ENCODE results near the gene SBF2.
"Not testable (repeated sequence)": the region's sequence is repeated elsewhere in the genome, so short reads cannot be mapped to it uniquely, and the experiment has no call there.

SBF2 gene

GRCh38 chr11:10108915-10109680 is 184.9 kb downstream of the SBF2 start:
- DNase-seq = no peak

DNA sequence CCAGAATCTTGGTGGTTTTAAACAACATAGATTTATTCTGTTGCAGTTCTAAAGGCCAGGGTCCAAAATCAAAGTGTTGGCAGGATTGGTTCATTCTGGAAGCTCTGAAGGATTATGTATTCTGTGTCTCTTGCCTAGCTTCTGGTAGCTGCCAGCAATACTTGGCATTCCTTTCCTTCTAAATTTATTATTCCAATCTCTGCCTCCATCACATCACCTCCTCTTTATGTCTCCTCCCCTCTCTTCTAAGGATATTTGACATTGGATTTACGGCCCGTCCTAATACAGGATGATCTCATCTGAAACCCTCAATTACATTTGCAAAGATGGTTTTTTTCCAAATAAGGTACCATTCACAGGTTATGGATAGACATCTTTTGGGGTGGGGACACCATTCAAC is 186.5 kb downstream of the SBF2 start:
- DNase-seq = no peak

DNA sequence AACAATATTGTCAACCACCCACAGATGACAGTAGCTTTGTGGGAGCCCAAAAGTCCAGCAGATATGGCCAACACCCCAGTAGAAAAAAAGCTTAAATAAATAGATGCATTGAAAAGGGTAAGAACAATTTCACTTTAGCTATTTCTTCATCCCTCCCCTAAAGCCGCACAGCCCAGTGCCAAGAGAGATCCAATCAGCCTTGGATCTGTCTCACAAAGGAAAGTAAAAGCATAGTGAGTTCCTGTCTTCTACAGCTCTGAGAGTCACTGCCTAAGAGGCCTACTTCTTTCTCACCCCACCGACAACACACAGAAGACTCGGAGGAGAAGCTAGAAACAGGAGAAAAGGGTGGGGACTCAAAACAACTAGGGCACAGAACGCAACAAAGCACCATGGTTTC is 196.4 kb downstream of the SBF2 start:
- no peak for DNase-seq

DNA sequence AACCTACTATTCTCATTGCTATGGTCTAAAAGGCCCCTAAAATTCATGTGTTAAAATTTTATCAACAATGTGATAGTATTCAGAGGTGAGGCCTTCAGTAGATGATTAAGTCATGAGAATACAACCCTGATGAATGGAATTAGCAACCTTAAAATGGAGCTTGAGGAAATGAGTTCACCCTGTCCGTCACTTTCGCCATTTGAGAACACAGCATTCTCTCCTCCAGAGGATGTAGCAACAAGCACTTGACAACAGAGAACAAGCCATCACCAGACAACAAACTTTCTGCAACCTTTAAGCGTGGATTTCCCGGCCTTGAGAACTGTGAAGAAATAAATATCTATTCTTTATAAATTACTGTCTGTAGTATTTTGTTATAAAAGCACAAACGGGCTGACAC is 197.0 kb downstream of the SBF2 start:
- no peak for DNase-seq

DNA sequence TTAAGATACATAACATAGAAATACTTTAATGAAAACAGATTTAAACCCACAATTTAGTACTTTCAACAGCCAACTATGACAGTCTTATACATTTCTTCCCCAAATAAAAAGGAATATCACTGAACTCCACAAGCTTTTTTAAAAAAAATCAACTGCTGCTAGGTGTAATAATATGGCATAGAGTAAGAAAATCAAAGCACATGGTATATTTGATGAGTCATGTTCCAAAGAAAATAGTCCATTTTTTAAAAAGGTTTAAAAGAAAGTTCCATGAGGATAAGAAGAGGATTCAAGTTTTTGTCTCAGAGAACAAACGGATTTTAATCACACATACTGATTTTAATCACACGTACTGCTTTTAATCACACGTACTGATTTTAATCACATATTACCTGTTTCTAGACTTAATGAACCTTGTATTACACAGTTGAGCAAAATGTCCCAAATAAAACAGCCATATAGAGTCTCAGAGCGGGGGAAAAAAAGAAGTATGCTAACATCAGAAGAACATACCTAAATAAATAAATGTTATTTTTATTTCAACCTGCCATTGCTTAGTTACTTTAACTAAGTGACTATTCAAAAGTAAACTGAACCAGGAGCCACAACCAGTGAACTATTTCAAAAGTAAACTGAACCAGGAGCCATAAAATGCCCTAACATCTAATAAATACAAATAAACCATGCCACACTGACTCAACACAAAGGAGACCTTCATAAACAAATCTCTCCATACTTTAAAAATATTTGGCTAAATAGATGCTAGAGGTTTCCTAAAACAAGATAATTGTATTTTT is 198.4 kb downstream of the SBF2 start:
- no peak for DNase-seq

DNA sequence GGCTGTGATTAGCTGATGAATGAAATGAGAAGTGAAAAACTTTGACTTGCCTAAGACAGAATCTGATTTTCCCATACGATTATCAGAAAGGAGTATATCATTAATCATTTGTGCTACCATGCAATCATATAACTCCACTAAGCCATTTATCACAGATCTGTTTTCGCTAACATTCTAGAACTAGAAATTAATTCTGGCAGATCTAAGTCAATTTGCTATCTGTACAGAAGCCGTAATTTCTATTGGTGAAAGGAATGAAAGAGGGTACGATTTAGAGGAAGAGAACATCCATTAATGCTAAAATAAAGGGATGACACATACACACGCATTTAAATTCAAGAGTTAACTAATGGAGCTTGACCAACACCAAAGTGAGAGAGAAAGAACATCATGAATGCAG is 201.6 kb downstream of the SBF2 start:
- DNase-seq = no peak

DNA sequence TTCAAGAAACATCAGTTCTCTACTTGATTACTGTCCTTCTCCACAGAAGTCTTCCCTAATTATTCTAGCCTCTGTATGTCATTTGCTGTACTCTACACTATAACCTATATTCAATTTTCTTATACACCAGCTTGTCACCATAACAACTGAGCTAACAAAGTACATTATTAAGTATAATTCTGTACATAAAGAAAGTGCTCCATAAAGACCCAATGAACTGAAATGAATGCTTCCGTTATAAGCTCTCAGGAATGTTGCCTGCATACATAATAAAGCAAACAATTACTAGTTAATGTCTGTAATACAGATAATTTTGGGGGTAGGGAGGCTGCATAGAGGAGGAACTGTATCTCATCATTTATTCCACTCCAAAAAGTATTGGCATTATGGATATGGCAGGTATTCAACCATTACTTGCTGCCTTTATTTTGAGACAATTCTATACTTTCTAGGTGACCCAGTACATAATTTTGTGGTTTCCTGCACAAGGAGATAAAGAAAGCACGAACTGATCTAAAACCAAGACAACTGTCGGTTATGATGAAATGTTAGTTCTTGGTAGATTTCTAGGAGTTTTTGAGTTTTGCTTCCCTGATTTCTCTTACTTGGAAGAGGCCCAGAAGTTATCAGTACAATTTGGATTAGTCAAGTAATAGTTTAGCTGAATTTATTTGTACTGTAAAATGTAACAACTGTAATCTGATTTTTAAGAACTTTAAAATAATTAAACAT is 202.5 kb downstream of the SBF2 start:
- DNase-seq = no peak

DNA sequence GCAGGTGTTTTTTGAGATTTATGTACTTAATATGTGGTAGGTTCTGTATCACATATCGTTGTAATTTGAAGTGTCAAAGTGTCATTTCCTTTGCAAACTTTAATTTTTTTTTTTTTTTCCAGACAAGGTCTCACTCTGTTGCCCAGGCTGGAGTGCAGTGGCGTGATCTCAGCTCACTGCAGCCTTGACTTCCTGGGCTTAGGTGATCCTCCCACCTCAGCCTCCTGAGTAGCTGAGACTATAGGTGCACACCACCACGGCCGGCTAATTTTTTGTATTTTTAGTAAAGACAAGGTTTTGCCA is 206.1 kb downstream of the SBF2 start:
- not testable (repeated sequence) for DNase-seq

DNA sequence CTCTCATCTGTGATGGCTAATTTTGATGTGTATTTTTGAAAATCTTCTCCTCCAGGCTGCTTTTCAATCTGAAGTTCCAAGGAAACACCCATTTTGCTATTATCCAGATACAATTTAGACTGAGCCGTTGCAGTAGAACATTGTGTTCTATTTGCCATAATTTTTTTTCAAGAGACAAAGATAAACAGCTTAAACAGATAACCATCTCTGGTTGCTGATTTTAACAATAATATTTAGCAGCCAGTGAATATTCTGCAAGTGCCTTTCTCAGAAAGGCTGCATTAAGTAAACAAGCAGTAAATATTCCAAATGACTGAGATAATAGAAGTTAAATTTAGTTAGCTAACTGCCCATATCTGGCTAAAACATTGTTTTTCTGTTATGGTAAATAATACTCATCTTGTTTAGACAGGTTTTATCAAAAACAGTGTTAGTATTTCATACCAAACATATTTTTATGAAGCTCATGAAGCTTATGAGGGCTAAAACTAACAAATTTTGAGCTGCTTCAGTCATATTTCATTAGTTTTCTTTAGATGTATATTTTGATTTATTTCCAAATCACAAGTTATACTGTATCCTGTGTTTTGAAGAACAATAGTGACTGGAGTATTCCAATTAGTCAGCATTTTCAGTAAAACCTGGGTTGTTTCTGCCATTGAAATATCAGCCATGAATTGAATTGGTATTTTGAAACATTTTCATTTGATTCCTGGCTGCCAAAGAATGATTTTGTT is 206.7 kb downstream of the SBF2 start:
- DNase-seq = no peak

- no peak for DNase-seq
These were observed 213.9 kb downstream of the SBF2 start for GRCh38 chr11:10080138-10080537.

DNA sequence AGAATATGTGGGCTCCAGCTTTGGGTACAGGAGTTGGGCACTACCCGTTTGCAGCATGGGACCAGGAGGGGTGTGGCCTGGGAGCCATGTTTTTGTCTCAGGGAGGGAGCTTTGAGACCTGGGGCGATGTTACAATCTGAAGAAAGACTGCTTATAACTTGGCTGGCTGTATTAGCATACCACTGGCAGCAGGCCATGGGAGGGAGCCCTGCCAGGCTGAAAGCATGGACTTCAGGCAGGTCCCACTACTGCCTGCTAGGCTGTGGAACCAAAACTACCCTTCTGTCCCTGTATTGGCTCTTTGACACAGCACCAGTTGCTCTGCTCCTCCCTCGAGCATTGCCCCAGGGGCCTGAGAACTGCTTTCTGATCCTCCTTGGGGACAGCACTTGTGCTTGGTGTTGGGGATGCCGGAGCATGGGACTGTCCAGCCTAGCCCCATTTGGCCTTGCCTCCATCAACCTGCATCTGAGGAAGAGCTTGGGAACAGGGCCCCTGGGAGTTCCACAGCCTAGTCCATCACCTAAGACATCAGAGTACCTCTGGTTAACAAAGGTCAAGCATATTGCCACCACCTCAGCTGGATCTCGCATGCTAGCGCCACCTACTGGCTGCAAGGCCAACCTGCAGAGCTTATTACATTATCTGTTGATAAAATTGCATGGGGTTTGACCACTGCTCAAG is 217.4 kb downstream of the SBF2 start:
- DNase-seq = peak; percentile 31

GRCh38 chr11:10075141-10075540 is 218.9 kb downstream of the SBF2 start:
- DNase-seq = no peak

DNA sequence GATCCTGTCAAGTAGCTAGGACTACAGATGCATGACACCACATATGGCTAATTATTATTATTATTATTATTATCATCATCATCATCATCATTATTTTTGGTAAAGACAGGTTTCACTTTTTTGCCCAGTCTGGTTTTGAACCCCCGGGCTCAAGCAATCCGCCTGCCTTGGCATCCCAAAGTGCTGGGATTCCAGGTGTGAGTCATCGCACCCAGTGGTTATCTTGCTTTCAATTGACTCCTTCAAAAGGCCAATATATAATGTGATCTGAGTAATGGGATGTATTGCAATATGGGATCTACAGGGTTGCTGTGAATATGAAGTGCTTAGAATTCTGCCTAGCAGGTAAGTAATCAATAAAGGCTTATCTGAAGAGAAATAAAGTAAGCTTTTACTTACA is 221.2 kb downstream of the SBF2 start:
- DNase-seq = peak; percentile 35

- no peak for DNase-seq
These were observed 221.9 kb downstream of the SBF2 start for GRCh38 chr11:10072142-10072541.

- DNase-seq = no peak
These were observed 226.3 kb downstream of the SBF2 start for GRCh38 chr11:10067629-10068300.

DNA sequence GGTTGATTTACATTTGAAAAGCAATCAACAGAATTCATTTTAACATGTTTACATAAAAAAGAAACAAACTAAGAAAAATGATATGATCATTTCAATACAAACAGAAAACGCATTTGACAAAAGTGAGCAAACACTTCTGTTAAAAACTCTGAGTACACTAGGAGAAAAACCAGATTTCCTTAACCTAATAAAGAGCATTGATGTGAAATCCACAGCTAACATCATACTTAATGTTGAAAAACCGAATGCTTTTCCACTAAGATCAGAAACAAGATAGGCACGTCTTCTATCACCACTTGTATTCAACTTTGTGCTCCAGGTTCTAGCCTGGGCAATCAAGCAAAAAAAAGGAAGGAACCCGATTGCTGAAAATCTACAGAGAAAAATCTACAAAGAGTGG is 227.6 kb downstream of the SBF2 start:
- DNase-seq = no peak

DNA sequence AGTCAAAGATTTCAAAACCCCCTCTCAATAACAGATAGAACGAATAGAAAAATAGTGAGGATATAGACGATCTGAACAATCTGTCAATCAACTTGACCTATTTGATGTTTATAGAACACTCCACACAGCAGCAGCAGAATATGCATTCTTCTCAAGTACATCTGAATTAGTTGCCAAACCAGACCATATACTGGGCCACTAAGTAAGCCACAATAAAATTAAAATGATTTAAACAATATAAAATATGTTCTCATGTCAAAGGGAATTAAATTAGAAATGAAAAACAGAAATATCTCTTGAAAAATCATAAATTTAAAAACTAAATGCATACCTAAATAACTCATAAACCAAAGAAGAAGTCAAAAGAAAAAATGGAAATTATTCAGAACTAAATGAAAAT is 229.2 kb downstream of the SBF2 start:
- DNase-seq = no peak

GRCh38 chr11:10058356-10058755 is 235.7 kb downstream of the SBF2 start:
- peak; percentile 26 for DNase-seq

GRCh38 chr11:10051868-10052586 is 242.0 kb downstream of the SBF2 start:
- peak; percentile 23 for DNase-seq

GRCh38 chr11:10050561-10050960 is 243.5 kb downstream of the SBF2 start:
- peak; percentile 59 for DNase-seq

DNA sequence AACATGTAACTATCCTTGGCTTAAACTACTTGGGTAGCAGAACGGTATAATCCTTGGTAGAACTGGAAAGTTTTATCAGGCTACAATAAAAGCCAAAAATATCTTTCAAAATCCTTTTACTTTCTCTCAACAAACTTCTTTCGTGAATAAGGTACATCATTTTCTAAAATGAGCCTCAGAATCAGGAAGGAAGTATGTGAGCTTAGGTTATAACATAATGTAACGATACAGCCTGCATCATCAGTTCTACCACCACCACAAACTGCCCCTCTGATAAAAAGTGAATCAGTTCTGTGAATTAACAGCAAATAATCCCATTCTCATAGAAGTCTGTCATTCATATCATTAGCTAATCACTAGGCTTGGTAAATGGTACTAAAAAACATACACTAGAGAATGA is 244.3 kb downstream of the SBF2 start:
- no peak for DNase-seq

All from EL (cell line).